Subcutaneous adipose tissue (tissue), 4 donors: Measurements from ENCODE around the gene NADK. TPM values are rescaled to one million over a fixed set of nuclear protein-coding genes. Genes with fewer than 3 reads are reported as not detected.

Experiments
- CTCF ChIP-seq: fragments of 450-650 bp; IDR thresholded peaks from one replicate; pipeline ENCODE4 v1.5.1; 2016; ENCODE audit warnings: low read depth, mild to moderate bottlenecking, control low read depth, antibody characterized with exemption, moderate library complexity
- total RNA-seq, 4 donors: library from RNA; depleted of rRNA; stranded (reverse); fragments of >200 nt; gene quantifications; one replicate each; pipeline ENCODE4 v1.1.0, GENCODE V29; 2016

Gene NADK
- total RNA-seq, 4 donors from 2014 or later: 98.8 to 147 (median 111) TPM

- TF ChIP-seq CTCF: no peak
These were observed 37.5 kb upstream of the NADK start for GRCh38 chr1:1815606-1816281.

GRCh38 chr1:1809489-1809888 lies 31.2 kb upstream of the NADK start:
- no peak for TF ChIP-seq CTCF

DNA sequence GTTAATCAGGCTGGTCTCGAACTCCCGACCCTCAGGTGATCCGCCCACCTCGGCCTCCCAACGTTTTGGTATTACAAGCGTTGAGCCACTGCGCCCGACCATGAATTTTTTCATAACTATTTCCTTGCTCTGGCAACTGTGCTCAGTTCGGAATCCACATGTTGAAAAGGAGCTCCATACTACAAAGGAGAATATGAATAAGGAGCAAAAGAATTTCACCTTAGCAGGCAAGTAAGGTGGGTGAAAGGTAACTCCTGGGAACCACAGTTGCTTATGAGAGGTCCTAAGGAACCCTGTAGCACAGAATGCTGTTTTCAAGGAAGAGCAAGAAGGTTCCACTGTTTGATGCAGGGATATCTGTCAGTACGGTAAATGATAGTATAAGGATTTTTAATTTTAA lies 29.9 kb upstream of the NADK start:
- TF ChIP-seq CTCF: no peak

GRCh38 chr1:1806890-1807289 lies 28.6 kb upstream of the NADK start:
- no peak for TF ChIP-seq CTCF

DNA sequence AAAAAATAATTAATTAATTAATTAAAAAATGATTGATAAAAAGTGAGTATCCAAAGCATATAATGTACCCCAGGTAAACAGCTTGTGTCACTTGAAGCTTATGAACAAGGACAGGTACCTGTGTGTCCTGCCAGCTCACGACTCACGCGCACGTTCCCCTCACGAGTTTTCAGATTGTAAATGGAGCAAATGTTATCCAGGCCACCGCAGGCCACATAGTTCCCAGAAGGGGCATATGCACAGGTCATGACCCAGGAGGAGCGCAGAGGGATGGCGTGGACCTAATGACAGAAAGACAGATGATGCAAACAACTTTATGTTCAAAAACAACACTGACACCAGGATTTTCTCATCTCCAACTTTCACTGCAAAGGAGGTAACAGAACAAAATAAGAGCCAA lies 26.0 kb upstream of the NADK start:
- TF ChIP-seq CTCF: no peak

DNA sequence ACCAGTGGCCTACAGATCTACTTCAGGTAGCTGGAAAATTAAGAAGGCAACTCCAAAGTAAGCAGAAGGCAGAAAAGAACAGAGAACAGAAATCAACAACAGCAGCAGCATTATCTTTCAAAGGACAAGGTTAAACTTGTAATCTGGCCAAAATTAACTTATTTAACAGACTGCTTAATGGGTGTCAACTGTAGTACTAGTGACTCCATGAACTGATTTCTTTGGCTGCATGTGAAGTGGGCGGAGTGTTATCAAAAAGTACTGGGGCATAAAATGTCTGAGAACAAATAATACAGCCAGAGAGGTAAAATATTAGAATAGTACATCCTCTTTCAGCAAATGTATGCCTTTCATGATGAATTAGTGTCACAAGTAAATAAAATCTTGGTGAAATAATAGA lies 24.6 kb upstream of the NADK start:
- TF ChIP-seq CTCF: no peak

DNA sequence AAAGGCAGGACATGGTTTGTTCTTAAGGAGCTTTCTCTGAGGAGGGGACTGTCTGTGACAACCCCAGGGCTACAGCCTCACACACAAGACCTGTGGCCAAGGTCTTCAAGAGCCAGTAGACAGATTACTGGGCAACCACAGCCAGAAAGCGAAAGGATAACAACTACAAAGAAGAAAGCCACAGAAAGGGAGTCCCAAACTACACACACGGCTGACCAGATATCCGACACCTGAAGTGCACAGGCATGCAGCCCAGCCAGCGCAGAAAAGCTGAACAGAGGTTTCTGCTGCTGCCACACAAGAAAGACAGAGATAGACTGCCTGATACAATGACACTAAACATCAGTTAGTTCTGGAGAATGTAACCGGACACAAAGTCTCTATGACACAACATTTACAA lies 21.4 kb upstream of the NADK start:
- TF ChIP-seq CTCF: no peak
